Measurements from ENCODE around the gene ZBTB38.

The ZBTB38 gene

DNA sequence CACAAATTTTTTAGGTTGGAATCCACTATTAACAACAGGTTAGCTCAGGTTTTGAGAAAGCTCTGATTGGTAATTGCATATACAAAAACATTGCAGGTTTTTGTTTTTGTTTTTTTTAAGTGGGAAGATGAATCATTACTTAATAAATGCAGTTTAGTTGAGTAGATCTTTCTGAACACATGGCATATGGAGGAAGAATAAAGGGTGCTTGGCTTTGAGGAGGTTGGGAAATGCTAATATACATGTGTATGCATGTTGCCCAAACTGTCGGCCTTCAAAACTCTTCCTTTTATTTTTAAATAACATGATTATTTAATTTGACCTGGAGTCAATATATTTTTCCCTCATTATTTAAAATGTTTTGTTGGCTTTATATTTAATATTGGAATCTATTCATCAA, 32.8 kb downstream of the ZBTB38 start:
- Histone ChIP-seq H3K27me3 (ENCODE audit: insufficient read depth, insufficient read length) (peaks cover 15% of the 10 kb centered on the region), H3K9me3 (ENCODE audit: insufficient read depth, low read length) (peaks cover 17% of the 10 kb centered on the region), H3K9ac (ENCODE audit: insufficient read length, low read depth) (no peak overlapping the region), H3K4me3 (ENCODE audit: insufficient read length, low read depth) (no peak overlapping the region), H3K4me1 (ENCODE audit: insufficient read depth, insufficient read length) (no peaks in the 10 kb centered on the region), H3K36me3 (ENCODE audit: insufficient read depth, insufficient read length, low read length) (peaks cover 37% of the 10 kb centered on the region)
- no peak for TF ChIP-seq ZNF274 (IDR thresholded peaks at IDR 0.05; ENCODE audit: low read depth, low read length)
- no peak for TF ChIP-seq YY1 (IDR thresholded peaks at IDR 0.05; ENCODE audit: insufficient read depth, insufficient read length)
- no peak for TF ChIP-seq SUZ12 (IDR thresholded peaks at IDR 0.05; ENCODE audit: extremely low read depth, insufficient read depth, insufficient read length)
- DNase-seq (ENCODE audit: low read depth, low spot score) = no peak

DNA sequence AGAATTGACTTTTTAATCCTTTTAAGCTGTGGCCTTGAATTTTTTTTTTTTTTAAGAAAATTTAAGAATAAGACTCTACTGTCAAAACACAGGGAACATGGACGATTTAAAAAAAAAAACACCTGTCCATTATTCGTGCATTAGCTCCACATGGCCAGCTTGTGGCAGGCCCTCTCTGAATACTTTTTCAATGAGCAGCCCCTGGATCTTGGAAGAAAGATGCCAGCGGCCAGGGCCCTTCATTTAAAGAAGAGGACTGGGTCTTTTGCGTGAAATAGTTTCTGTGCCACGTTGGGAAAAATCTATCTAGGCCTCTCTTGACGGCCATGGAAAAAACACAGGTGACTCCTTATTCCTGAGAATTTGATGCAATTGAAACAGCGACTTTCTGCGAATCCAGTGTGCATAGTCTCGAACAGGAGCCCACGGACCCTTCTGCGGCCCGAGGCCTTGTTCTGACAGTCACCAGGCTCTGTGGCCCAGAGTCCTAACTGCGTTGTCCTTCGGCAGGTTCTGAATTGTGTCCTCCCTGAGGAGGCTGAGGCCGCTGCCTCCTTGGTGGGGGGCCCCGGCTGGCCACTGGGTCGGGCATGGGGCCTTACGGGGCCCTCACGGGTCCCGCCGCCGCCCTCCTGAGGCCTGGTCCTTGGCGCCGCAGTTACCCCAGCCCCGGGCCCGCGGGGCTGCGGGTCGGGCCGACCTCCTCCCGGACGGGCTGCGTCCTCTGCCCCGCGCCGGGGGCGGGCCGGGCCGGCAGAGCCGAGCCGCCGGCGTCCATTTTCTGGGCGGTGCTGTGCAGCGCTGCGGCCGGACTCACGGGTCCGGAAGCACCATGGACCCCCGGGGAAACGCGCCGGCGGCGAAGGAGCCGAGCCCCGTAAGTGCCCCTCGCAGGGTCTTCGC, 33.5 kb downstream of the ZBTB38 start:
- DNase-seq (ENCODE audit: low read depth, low spot score) = no peak
- H3K4me1 ChIP-seq (ENCODE audit: insufficient read depth, insufficient read length) = no peaks in the 10 kb centered on the region

DNA sequence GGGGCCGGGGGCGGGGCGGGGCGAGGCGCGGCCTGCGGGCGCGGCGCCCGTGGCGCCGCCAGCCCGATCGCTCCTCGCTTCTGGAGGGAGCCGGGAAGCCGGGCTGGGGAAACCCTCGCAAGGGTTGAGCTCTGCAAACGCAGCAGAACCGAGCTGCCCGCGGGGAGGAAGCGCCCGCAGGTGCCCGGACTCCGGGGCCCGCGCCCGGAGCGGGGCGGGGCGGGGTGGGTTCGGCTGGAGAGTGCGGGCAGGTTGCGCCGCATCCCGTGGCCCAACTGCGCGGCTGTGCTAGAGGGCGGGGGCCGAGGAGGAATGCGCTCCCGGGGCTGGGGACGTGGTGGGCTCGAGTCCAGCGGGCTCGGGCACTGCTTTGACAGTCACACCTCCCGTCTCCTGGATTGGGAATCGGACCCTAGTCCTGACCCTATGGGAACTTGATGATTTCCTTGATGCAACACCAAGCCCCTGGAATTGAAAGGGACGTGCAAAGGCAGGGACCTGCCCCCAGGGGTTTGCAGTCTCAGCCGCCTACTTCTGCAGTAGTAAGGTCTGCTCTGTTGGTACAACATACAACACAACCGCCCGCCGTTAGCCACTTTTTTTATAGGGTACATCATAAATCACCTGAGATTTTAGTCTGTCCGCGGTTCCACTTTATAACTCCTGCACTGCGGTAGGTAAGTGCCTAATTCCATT, 34.3 kb downstream of the ZBTB38 start:
- H3K27me3 ChIP-seq (ENCODE audit: insufficient read depth, insufficient read length) = peaks cover 15% of the 10 kb centered on the region
- H3K36me3 ChIP-seq (ENCODE audit: insufficient read depth, insufficient read length, low read length) = peaks cover 36% of the 10 kb centered on the region
- no peak for DNase-seq (ENCODE audit: low read depth, low spot score)
- no peaks in the 10 kb centered on the region for H3K4me1 ChIP-seq (ENCODE audit: insufficient read depth, insufficient read length)
- no peak for TF ChIP-seq ZNF274 (IDR thresholded peaks at IDR 0.05; ENCODE audit: low read depth, low read length)
- TF ChIP-seq SUZ12 (IDR thresholded peaks at IDR 0.05; ENCODE audit: extremely low read depth, insufficient read depth, insufficient read length) = no peak
- no peak for TF ChIP-seq YY1 (IDR thresholded peaks at IDR 0.05; ENCODE audit: insufficient read depth, insufficient read length)
- 0 out of 2 replicates have a peak, but pooled peaks cover 2% of the 10 kb centered on the region for H3K9me3 ChIP-seq (ENCODE audit: insufficient read depth, low read length)
- peak overlapping the region; percentile 53 for H3K4me3 ChIP-seq (ENCODE audit: insufficient read length, low read depth)
- peak overlapping the region; percentile 73 for H3K9ac ChIP-seq (ENCODE audit: insufficient read length, low read depth)

More for the DNA sequence above, 33.5 kb downstream of the ZBTB38 start:
- peaks cover 10% of the 10 kb centered on the region for H3K9me3 ChIP-seq (ENCODE audit: insufficient read depth, low read length)
- H3K4me3 ChIP-seq (ENCODE audit: insufficient read length, low read depth) = peak overlapping the region; percentile 53
- H3K27me3 ChIP-seq (ENCODE audit: insufficient read depth, insufficient read length) = peaks cover 15% of the 10 kb centered on the region
- H3K36me3 ChIP-seq (ENCODE audit: insufficient read depth, insufficient read length, low read length) = peaks cover 38% of the 10 kb centered on the region
- TF ChIP-seq SUZ12 (IDR thresholded peaks at IDR 0.05; ENCODE audit: extremely low read depth, insufficient read depth, insufficient read length) (no peak), YY1 (IDR thresholded peaks at IDR 0.05; ENCODE audit: insufficient read depth, insufficient read length) (no peak), ZNF274 (IDR thresholded peaks at IDR 0.05; ENCODE audit: low read depth, low read length) (no peak)
- peak overlapping the region; percentile 73 for H3K9ac ChIP-seq (ENCODE audit: insufficient read length, low read depth)

DNA sequence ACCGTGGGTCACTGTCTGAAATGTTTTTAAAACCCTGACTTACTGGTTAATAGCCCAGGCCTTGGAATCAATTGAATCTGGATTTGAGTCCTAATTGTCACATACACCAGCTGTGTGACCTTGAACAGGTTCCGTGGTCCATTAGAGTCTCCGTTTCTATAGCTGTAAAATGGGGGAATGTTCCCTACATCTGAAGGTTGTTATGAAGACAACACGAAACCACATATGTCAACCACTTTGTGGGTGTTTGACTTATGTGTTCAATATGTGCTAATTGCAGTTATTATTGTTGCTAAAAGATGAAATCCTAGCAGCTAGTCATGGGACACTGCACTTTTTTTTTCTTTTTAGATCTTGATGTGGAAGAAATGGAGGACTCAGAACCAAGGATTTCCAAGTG, 35.3 kb downstream of the ZBTB38 start:
- Histone ChIP-seq H3K4me1 (ENCODE audit: insufficient read depth, insufficient read length) (no peaks in the 10 kb centered on the region), H3K9ac (ENCODE audit: insufficient read length, low read depth) (no peak overlapping the region), H3K36me3 (ENCODE audit: insufficient read depth, insufficient read length, low read length) (peaks cover 39% of the 10 kb centered on the region), H3K9me3 (ENCODE audit: insufficient read depth, low read length) (no peaks in the 10 kb centered on the region), H3K4me3 (ENCODE audit: insufficient read length, low read depth) (no peak overlapping the region), H3K27me3 (ENCODE audit: insufficient read depth, insufficient read length) (peaks cover 15% of the 10 kb centered on the region)
- DNase-seq (ENCODE audit: low read depth, low spot score) = no peak
- TF ChIP-seq YY1 (IDR thresholded peaks at IDR 0.05; ENCODE audit: insufficient read depth, insufficient read length) = no peak
- no peak for TF ChIP-seq ZNF274 (IDR thresholded peaks at IDR 0.05; ENCODE audit: low read depth, low read length)
- no peak for TF ChIP-seq SUZ12 (IDR thresholded peaks at IDR 0.05; ENCODE audit: extremely low read depth, insufficient read depth, insufficient read length)

DNA sequence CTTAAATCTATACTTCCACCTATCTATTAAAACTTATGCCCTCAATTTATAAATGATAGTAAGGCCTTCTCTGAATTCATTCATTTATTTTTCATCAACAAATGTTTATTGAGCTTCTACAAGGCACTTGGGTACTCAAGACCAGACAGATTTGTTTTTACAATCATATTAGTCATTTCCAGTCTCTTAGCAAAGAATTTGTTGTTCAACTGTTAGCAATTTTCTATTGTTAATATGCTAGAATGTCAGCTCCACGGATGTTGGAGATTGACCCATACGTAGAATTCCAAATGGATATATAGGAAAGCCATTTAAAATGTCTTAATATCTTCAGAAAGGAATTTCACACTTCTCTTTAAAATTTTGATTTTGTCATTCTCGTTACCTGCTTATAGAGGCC, 36.7 kb downstream of the ZBTB38 start:
- DNase-seq (ENCODE audit: low read depth, low spot score) = no peak
- H3K4me3 ChIP-seq (ENCODE audit: insufficient read length, low read depth) = no peak overlapping the region
- H3K9ac ChIP-seq (ENCODE audit: insufficient read length, low read depth) = no peak overlapping the region
- peaks cover under 1% of the 10 kb centered on the region for H3K4me1 ChIP-seq (ENCODE audit: insufficient read depth, insufficient read length)
- no peak for TF ChIP-seq ZNF274 (IDR thresholded peaks at IDR 0.05; ENCODE audit: low read depth, low read length)
- TF ChIP-seq YY1 (IDR thresholded peaks at IDR 0.05; ENCODE audit: insufficient read depth, insufficient read length) = no peak
- no peak for TF ChIP-seq SUZ12 (IDR thresholded peaks at IDR 0.05; ENCODE audit: extremely low read depth, insufficient read depth, insufficient read length)
- peaks cover 39% of the 10 kb centered on the region for H3K36me3 ChIP-seq (ENCODE audit: insufficient read depth, insufficient read length, low read length)
- H3K27me3 ChIP-seq (ENCODE audit: insufficient read depth, insufficient read length) = peaks cover 15% of the 10 kb centered on the region
- no peaks in the 10 kb centered on the region for H3K9me3 ChIP-seq (ENCODE audit: insufficient read depth, low read length)

DNA sequence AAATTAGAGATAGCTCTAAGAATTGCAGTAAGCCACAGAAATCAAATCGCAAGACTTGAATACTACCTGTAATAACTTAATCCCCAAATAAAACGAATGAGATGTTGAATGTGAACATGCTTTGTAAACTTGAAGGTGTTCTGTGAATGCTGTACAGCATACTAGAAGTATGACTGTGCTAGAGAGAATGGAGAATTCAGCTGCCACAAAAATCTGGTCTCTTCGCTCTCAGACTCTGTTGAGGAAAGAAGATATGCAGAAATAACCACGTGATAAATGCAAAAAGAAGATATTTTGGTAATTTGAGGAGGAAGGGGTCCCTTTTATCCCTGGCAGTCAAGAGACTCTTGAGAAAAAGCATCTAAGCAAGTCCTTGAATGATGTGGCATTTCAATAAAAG, 37.3 kb downstream of the ZBTB38 start:
- H3K36me3 ChIP-seq (ENCODE audit: insufficient read depth, insufficient read length, low read length) = peaks cover 39% of the 10 kb centered on the region
- H3K9me3 ChIP-seq (ENCODE audit: insufficient read depth, low read length) = no peaks in the 10 kb centered on the region
- H3K4me1 ChIP-seq (ENCODE audit: insufficient read depth, insufficient read length) = peaks cover 5% of the 10 kb centered on the region
- TF ChIP-seq SUZ12 (IDR thresholded peaks at IDR 0.05; ENCODE audit: extremely low read depth, insufficient read depth, insufficient read length) (no peak), YY1 (IDR thresholded peaks at IDR 0.05; ENCODE audit: insufficient read depth, insufficient read length) (no peak), ZNF274 (IDR thresholded peaks at IDR 0.05; ENCODE audit: low read depth, low read length) (no peak)
- peaks cover 15% of the 10 kb centered on the region for H3K27me3 ChIP-seq (ENCODE audit: insufficient read depth, insufficient read length)
- no peak for DNase-seq (ENCODE audit: low read depth, low spot score)
- H3K4me3 ChIP-seq (ENCODE audit: insufficient read length, low read depth) = no peak overlapping the region
- H3K9ac ChIP-seq (ENCODE audit: insufficient read length, low read depth) = no peak overlapping the region

DNA sequence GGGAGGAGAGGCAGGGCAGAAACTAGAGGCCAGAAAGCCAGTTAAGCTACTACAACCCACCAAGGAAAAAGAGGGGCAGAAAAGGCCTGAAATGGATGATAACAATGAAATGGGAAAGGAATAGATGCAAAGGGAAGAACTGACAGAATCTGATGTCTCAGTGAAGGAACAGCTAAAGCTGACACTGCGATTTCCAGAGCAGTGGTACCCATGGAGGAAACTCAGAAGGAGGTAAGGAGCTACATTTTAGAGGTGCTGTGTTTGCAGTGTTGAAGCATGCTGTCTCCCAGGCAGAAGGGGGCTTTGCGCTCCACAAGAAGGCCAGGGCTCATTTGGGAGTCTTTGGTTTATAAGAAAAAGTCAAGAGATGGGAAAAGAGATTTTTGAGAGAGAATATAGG, 38.0 kb downstream of the ZBTB38 start:
- peaks cover 5% of the 10 kb centered on the region for H3K4me1 ChIP-seq (ENCODE audit: insufficient read depth, insufficient read length)
- no peaks in the 10 kb centered on the region for H3K9me3 ChIP-seq (ENCODE audit: insufficient read depth, low read length)
- DNase-seq (ENCODE audit: low read depth, low spot score) = no peak
- TF ChIP-seq SUZ12 (IDR thresholded peaks at IDR 0.05; ENCODE audit: extremely low read depth, insufficient read depth, insufficient read length) (no peak), YY1 (IDR thresholded peaks at IDR 0.05; ENCODE audit: insufficient read depth, insufficient read length) (no peak), ZNF274 (IDR thresholded peaks at IDR 0.05; ENCODE audit: low read depth, low read length) (no peak)
- H3K36me3 ChIP-seq (ENCODE audit: insufficient read depth, insufficient read length, low read length) = peaks cover 39% of the 10 kb centered on the region
- no peak overlapping the region for H3K4me3 ChIP-seq (ENCODE audit: insufficient read length, low read depth)
- no peak overlapping the region for H3K9ac ChIP-seq (ENCODE audit: insufficient read length, low read depth)
- H3K27me3 ChIP-seq (ENCODE audit: insufficient read depth, insufficient read length) = peaks cover 15% of the 10 kb centered on the region
